ENCODE measurements around the gene PRTN3.
"Not testable (repeated sequence)": the region's sequence is repeated elsewhere in the genome, so short reads cannot be mapped to it uniquely, and the experiment has no call there.

Gene PRTN3

GRCh38 chr19:868458-869244 is 27.9 kb downstream of the PRTN3 start:
- DNase-seq, result no peak

GRCh38 chr19:869245-870177 is 28.7 kb downstream of the PRTN3 start:
- no peak for DNase-seq

GRCh38 chr19:870314-870713 is 29.5 kb downstream of the PRTN3 start:
- no peak for DNase-seq

GRCh38 chr19:870963-871401 is 30.2 kb downstream of the PRTN3 start:
- DNase-seq, result no peak

GRCh38 chr19:871446-872265 is 30.9 kb downstream of the PRTN3 start:
- DNase-seq, result no peak

- DNase-seq, result peak; percentile 92
These were observed 31.6 kb downstream of the PRTN3 start for GRCh38 chr19:872266-872951.

GRCh38 chr19:873084-873483 is 32.3 kb downstream of the PRTN3 start:
- peak; percentile 71 for DNase-seq

GRCh38 chr19:873561-874041 is 32.8 kb downstream of the PRTN3 start:
- no peak for DNase-seq

GRCh38 chr19:875265-875879 is 34.6 kb downstream of the PRTN3 start:
- DNase-seq, result no peak

GRCh38 chr19:876089-876488 is 35.3 kb downstream of the PRTN3 start:
- no peak for DNase-seq

- DNase-seq, result no peak
These were observed 36.0 kb downstream of the PRTN3 start for GRCh38 chr19:876780-877314.

GRCh38 chr19:877992-878660 is 37.3 kb downstream of the PRTN3 start:
- not testable (repeated sequence) for DNase-seq

GRCh38 chr19:878751-879561 is 38.2 kb downstream of the PRTN3 start:
- DNase-seq, result not testable (repeated sequence)

GRCh38 chr19:879711-880438 is 39.1 kb downstream of the PRTN3 start:
- DNase-seq, result no peak

GRCh38 chr19:881385-882071 is 40.7 kb downstream of the PRTN3 start:
- DNase-seq, result no peak

- DNase-seq, result no peak
These were observed 42.2 kb downstream of the PRTN3 start for GRCh38 chr19:882871-883497.

- DNase-seq, result no peak
These were observed 42.9 kb downstream of the PRTN3 start for GRCh38 chr19:883661-884211.
